H1 (cell line): ENCODE data around the gene MAML3. TPM values are rescaled to one million over a fixed set of nuclear protein-coding genes. Genes with fewer than 3 reads are reported as not detected.

ENCODE experiments used
- CTCF ChIA-PET: fragments of 300-600 bp; sonication (Branson Sonifier 250); formaldehyde crosslinking; loops from one replicate; lab custom pipeline; 2021; ENCODE audit not compliant: partially characterized antibody; lab: Charles Lee
- POLR2A ChIA-PET: fragments of 300-600 bp; sonication (Branson Sonifier 250); formaldehyde crosslinking; loops from one replicate; lab custom pipeline; 2021; ENCODE audit warnings: inconsistent platforms; ENCODE audit not compliant: partially characterized antibody; lab: Charles Lee
- DNase-seq, 2 experiments: peaks; one replicate each; pipeline versions ENCODE4 v3.0.0 to v3.0.0-alpha.2; 2010 to 2022; ENCODE audit warnings: low spot score in 2 of 2, low read depth in 1 of 2, mixed read lengths in 1 of 2
- FAIRE-seq: peaks from 2 replicates; lab custom pipeline; 2011; peaks lifted over from hg19 to GRCh38; lab: Jason Lieb, UNC
- H2AFZ ChIP-seq: 2 replicates; pipeline ENCODE4 v1.8.1; 2012; ENCODE audit warnings: low read length, inconsistent platforms
- H2AK5ac ChIP-seq: 2 replicates; pipeline ENCODE4 v1.6.1; 2013; ENCODE audit warnings: low read depth, low read length
- H2BK120ac ChIP-seq: replicated peaks from 2 replicates; pipeline ENCODE3; 2013; ENCODE audit warnings: low read depth, low read length, inconsistent platforms
- H2BK12ac ChIP-seq: 2 replicates; pipeline ENCODE4 v1.6.1; 2013; ENCODE audit warnings: low read depth, low read length
- H2BK15ac ChIP-seq: 2 replicates; pipeline ENCODE4 v1.6.1; 2013; ENCODE audit warnings: low read length
- H2BK20ac ChIP-seq: 2 replicates; pipeline ENCODE4 v1.6.1; 2013; ENCODE audit warnings: low read length
- H2BK5ac ChIP-seq: 2 replicates; pipeline ENCODE4 v1.6.1; 2013; ENCODE audit warnings: low read depth, low read length
- H3K14ac ChIP-seq: 2 replicates; pipeline ENCODE4 v1.6.1; 2013; ENCODE audit warnings: inconsistent platforms; ENCODE audit not compliant: insufficient read length
- H3K18ac ChIP-seq: 2 replicates; pipeline ENCODE4 v1.6.1; 2013; ENCODE audit warnings: low read length; ENCODE audit errors: extremely low read depth
- H3K23ac ChIP-seq: 2 replicates; pipeline ENCODE4 v1.6.1; 2013; ENCODE audit warnings: inconsistent platforms; ENCODE audit not compliant: insufficient read length
- H3K23me2 ChIP-seq: 2 replicates; pipeline ENCODE4 v1.6.1; 2013; ENCODE audit warnings: low read depth, low read length
- H3K27ac ChIP-seq: 2 replicates; pipeline ENCODE4 v1.6.1; 2011; ENCODE audit warnings: low read depth, low read length, inconsistent platforms
- H3K27me3 ChIP-seq, 4 experiments: replicated peaks in 1 of 4; 1 replicate in 1 of 4; 2 replicates in 3 of 4; pipeline versions ENCODE4 v1.6.1 to v1.8.1; 2011 to 2013; ENCODE audit warnings: low read length in 3 of 4, mild to moderate bottlenecking in 3 of 4, inconsistent platforms in 2 of 4, mixed read lengths in 2 of 4, moderate library complexity in 1 of 4; ENCODE audit not compliant: control insufficient read depth in 3 of 4, insufficient read depth in 3 of 4; ENCODE audit errors: extremely low read depth in 1 of 4
- H3K36me3 ChIP-seq, 4 experiments: 2 replicates each; pipeline versions ENCODE4 v1.6.1 to v1.8.1; 2011 to 2013; ENCODE audit warnings: mild to moderate bottlenecking in 4 of 4, low read length in 3 of 4, moderate library complexity in 2 of 4, control low read depth in 1 of 4, inconsistent platforms in 1 of 4; ENCODE audit not compliant: insufficient read depth in 4 of 4, control insufficient read depth in 2 of 4
- H3K4ac ChIP-seq: replicated peaks from 2 replicates; pipeline ENCODE3; 2013; ENCODE audit warnings: low read length, low read depth, mixed read lengths, inconsistent platforms; ENCODE audit not compliant: insufficient read length
- H3K4me1 ChIP-seq, 4 experiments: replicated peaks in 1 of 4; 1 replicate in 1 of 4; 2 replicates in 3 of 4; pipeline versions ENCODE4 v1.6.1 to v1.8.1; 2011 to 2013; ENCODE audit warnings: low read length in 3 of 4, inconsistent platforms in 2 of 4, mixed read lengths in 1 of 4; ENCODE audit not compliant: insufficient read depth in 4 of 4, control insufficient read depth in 3 of 4
- H3K4me2 ChIP-seq, 2 experiments: 2 replicates each; pipeline versions ENCODE4 v1.6.1 to v1.8.1; 2011 to 2013; ENCODE audit warnings: low read depth in 2 of 2, low read length in 2 of 2, control low read depth in 1 of 2, inconsistent platforms in 1 of 2, mild to moderate bottlenecking in 1 of 2; ENCODE audit not compliant: insufficient read depth in 1 of 2
- H3K4me3 ChIP-seq, 4 experiments: fragments of 200-600, 300-600 bp in 1 of 4; sonication (generic), shearing (Covaris generic), sonication (Bioruptor Twin) in 1 of 4; 2 replicates each; pipeline versions ENCODE4 v1.5.1 to v1.8.1; 2011 to 2016; ENCODE audit warnings: low read length in 4 of 4, low read depth in 3 of 4, control low read depth in 2 of 4, inconsistent platforms in 2 of 4, mild to moderate bottlenecking in 2 of 4, mixed read lengths in 1 of 4, moderate library complexity in 1 of 4; ENCODE audit not compliant: insufficient read depth in 2 of 4; ENCODE audit errors: extremely low read depth in 1 of 4
- H3K56ac ChIP-seq: replicated peaks from 2 replicates; pipeline ENCODE3; 2013; ENCODE audit warnings: low read depth, mild to moderate bottlenecking, mixed read lengths, low read length, inconsistent platforms; ENCODE audit not compliant: insufficient read length
- H3K79me1 ChIP-seq: 2 replicates; pipeline ENCODE4 v1.6.1; 2013; ENCODE audit warnings: low read depth, low read length, control low read depth
- H3K79me2 ChIP-seq, 2 experiments: 2 replicates each; pipeline versions ENCODE4 v1.6.1 to v1.8.1; 2012 to 2013; ENCODE audit warnings: low read length in 2 of 2, mild to moderate bottlenecking in 2 of 2, inconsistent platforms in 1 of 2; ENCODE audit not compliant: insufficient read depth in 2 of 2, control insufficient read depth in 1 of 2
- H3K9ac ChIP-seq, 4 experiments: replicated peaks in 1 of 4; 1 replicate in 1 of 4; 2 replicates in 3 of 4; pipeline versions ENCODE4 v1.6.1 to v1.8.1; 2011 to 2013; ENCODE audit warnings: low read depth in 3 of 4, low read length in 3 of 4, control low read depth in 2 of 4, mild to moderate bottlenecking in 2 of 4, moderate library complexity in 2 of 4, inconsistent platforms in 1 of 4; ENCODE audit errors: extremely low read depth in 1 of 4
- H3K9me3 ChIP-seq, 2 experiments: 2 replicates each; pipeline versions ENCODE4 v1.6.1 to v1.8.1; 2012 to 2013; ENCODE audit warnings: mild to moderate bottlenecking in 2 of 2, moderate library complexity in 2 of 2, control low read depth in 1 of 2, inconsistent platforms in 1 of 2, low read depth in 1 of 2, low read length in 1 of 2, mixed read lengths in 1 of 2; ENCODE audit not compliant: insufficient read depth in 2 of 2
- H4K20me1 ChIP-seq, 2 experiments: replicated peaks in 1 of 2; 2 replicates each; pipeline versions ENCODE3 to v1.8.1; 2011 to 2013; ENCODE audit warnings: inconsistent platforms in 2 of 2, low read length in 2 of 2, mild to moderate bottlenecking in 1 of 2; ENCODE audit not compliant: insufficient read depth in 2 of 2, control insufficient read depth in 1 of 2
- H4K5ac ChIP-seq: 2 replicates; pipeline ENCODE4 v1.6.1; 2013; ENCODE audit warnings: low read length, low read depth, mixed read lengths, inconsistent platforms; ENCODE audit not compliant: insufficient read length
- H4K8ac ChIP-seq: 2 replicates; pipeline ENCODE4 v1.8.0; 2013; ENCODE audit warnings: mild to moderate bottlenecking, moderate library complexity, low read length, inconsistent platforms; ENCODE audit not compliant: insufficient read depth; ENCODE audit errors: extremely low read depth
- H4K91ac ChIP-seq: replicated peaks from 2 replicates; pipeline ENCODE3; 2013; ENCODE audit warnings: low read length, mixed read lengths, inconsistent platforms; ENCODE audit not compliant: insufficient read length
- CHD2 ChIP-seq: IDR thresholded peaks from 2 replicates; pipeline ENCODE4 v1.6.1; 2012; ENCODE audit warnings: low read length, improper control_type of control experiment
- EP300 ChIP-seq, 2 experiments: IDR thresholded peaks; 1 replicate in 1 of 2; 2 replicates in 1 of 2; pipeline ENCODE4 v1.6.1; 2011 to 2012; ENCODE audit warnings: low read depth in 2 of 2, low read length in 2 of 2, mild to moderate bottlenecking in 2 of 2, borderline replicate concordance in 1 of 2, inconsistent platforms in 1 of 2, moderate library complexity in 1 of 2
- FOSL1 ChIP-seq: IDR thresholded peaks from 2 replicates; pipeline ENCODE4 v1.6.1; 2011; ENCODE audit warnings: mild to moderate bottlenecking, low read depth, low read length, moderate library complexity; ENCODE audit not compliant: insufficient read depth
- GABPA ChIP-seq: IDR thresholded peaks from 2 replicates; pipeline ENCODE4 v1.6.1; 2011; ENCODE audit warnings: mild to moderate bottlenecking, low read length, moderate library complexity, borderline replicate concordance; ENCODE audit not compliant: insufficient read depth
- HDAC6 ChIP-seq: IDR thresholded peaks from one replicate; pipeline ENCODE4 v1.7.1; 2012; ENCODE audit warnings: low read depth, mild to moderate bottlenecking, inconsistent platforms, low read length, moderate library complexity
- JUN ChIP-seq: IDR thresholded peaks from 2 replicates; pipeline ENCODE4 v1.6.1; 2011; ENCODE audit warnings: low read depth, mild to moderate bottlenecking, improper control_type of control experiment, low read length
- KDM4A ChIP-seq: IDR thresholded peaks from one replicate; pipeline ENCODE4 v1.7.1; 2012; ENCODE audit warnings: low read depth, mild to moderate bottlenecking, moderate library complexity, low read length, inconsistent platforms; ENCODE audit not compliant: severe bottlenecking
- KDM5A ChIP-seq: fragments of 200-600 bp; IDR thresholded peaks from 2 replicates; pipeline ENCODE4 v1.7.1; 2012; ENCODE audit warnings: mild to moderate bottlenecking, low read length, inconsistent platforms, mixed read lengths
- SIRT6 ChIP-seq: IDR thresholded peaks from one replicate; pipeline ENCODE4 v1.7.1; 2012; ENCODE audit warnings: low read length, inconsistent platforms
- SP1 ChIP-seq: IDR thresholded peaks from 2 replicates; pipeline ENCODE4 v1.6.1; 2011; ENCODE audit warnings: low read depth, low read length
- SP4 ChIP-seq: IDR thresholded peaks from 2 replicates; pipeline ENCODE4 v1.6.1; 2012; ENCODE audit warnings: low read length, inconsistent platforms
- SRF ChIP-seq: IDR thresholded peaks from 2 replicates; pipeline ENCODE4 v1.6.1; 2011; ENCODE audit warnings: mild to moderate bottlenecking, low read depth, low read length, moderate library complexity
- TBP ChIP-seq: IDR thresholded peaks from 2 replicates; pipeline ENCODE4 v1.6.1; 2011; ENCODE audit warnings: low read depth, low read length, improper control_type of control experiment
- TCF12 ChIP-seq: IDR thresholded peaks from 2 replicates; pipeline ENCODE4 v1.6.1; 2011; ENCODE audit warnings: low read depth, mild to moderate bottlenecking, low read length
- WGBS, 2 experiments: shearing (Covaris generic) in 1 of 2; methylation state at CpG; one replicate each; pipeline versions ENCODE4 v1.1.6 to v1.1.7; 2013 to 2015; ENCODE audit warnings: low lambda C conversion rate in 2 of 2, mixed read lengths in 2 of 2, inconsistent platforms in 1 of 2, low coverage in 1 of 2, missing lambda C conversion rate in 1 of 2; ENCODE audit not compliant: insufficient replicate concordance in 2 of 2, insufficient coverage in 1 of 2, insufficient read length in 1 of 2; ENCODE audit errors: extremely low coverage in 1 of 2, missing lambda C conversion rate in 1 of 2; 5-methylcytosine and 5-hydroxymethylcytosine counted together
- polyA plus RNA-seq, 7 experiments: library from polyadenylated mRNA; depleted of rRNA in 3 of 7; stranded (reverse) in 5 of 7; unstranded in 2 of 7; fragments of >200 nt in 5 of 7; fragments of 200-250 nt in 2 of 7; gene quantifications; 1 replicate in 5 of 7; 2 replicates in 1 of 7; 4 replicates in 1 of 7; pipeline versions ENCODE4 v1.2.1 to v1.2.3, GENCODE V29; 2011 to 2013; ENCODE audit warnings: missing spikeins in 2 of 7, mixed read lengths in 2 of 7
- total RNA-seq: library from RNA; stranded (reverse); fragmentation: NEBNext Ultra II Directional; extraction: Animal tissue kit (Norgen Biotek cat#: 25700); gene quantifications from 2 replicates; pipeline ENCODE4 v1.2.1, GENCODE V29; 2021

Gene MAML3
- total and polyA plus RNA-seq, 2 of the 8 experiments (the other 6 are each of a cell fraction or from before 2014, with no cell fraction given) = 2.1 to 5.7 TPM

DNA sequence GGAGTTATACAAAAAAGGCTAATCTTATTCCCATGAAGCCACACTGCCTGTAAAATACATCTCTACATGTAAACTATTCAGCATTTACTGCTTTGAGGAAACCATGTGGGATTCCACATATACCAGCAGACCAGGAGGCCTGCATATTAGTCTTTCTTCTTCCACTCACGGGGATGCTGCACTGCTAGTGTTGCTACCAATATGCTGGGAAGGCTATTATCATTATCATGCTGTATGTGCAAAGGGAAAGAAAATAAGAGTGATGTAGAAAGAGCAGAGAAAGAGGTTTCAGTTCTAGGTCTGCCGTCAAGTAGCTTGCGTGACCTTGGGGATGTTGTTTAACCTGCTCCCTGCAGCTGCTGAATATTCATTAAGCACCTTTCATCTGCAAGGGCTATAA is 427.4 kb downstream of the MAML3 start:
- Histone ChIP-seq H2BK20ac (no peak overlapping the region), H4K8ac (no peak overlapping the region), H3K27me3 (no peaks in the 10 kb centered on the region), H3K23me2 (no peaks in the 10 kb centered on the region), H3K4ac (no peak overlapping the region), H4K91ac (no peak overlapping the region), H2BK15ac (no peak overlapping the region), H3K79me2 (no peaks in the 10 kb centered on the region), H2BK120ac (no peak overlapping the region), H4K20me1 (no peaks in the 10 kb centered on the region), H3K4me3 (no peak overlapping the region), H4K5ac (no peak overlapping the region), H3K14ac (no peak overlapping the region), H3K79me1 (no peaks in the 10 kb centered on the region), H3K4me2 (no peak overlapping the region), H3K23ac (no peak overlapping the region), H3K36me3 (no peaks in the 10 kb centered on the region), H3K56ac (no peak overlapping the region), H2AFZ (no peak overlapping the region), H3K4me1 (no peaks in the 10 kb centered on the region), H3K9ac (no peak overlapping the region), H3K18ac (no peak overlapping the region), H3K27ac (no peak overlapping the region), H2BK12ac (no peak overlapping the region), H2AK5ac (no peak overlapping the region), H3K9me3 (no peaks in the 10 kb centered on the region), H2BK5ac (no peak overlapping the region)
- POLR2A ChIA-PET = no interaction called here
- WGBS, 2 experiments = 80% methylated on average over 3 of the region's 3 CpGs; no CpG with 5 or more reads in 1 of the 2 experiments
- CTCF ChIA-PET = no interaction called here
- no peak for DNase-seq
- FAIRE-seq = no peak
- TF ChIP-seq SRF (no peak), CHD2 (no peak), TBP (no peak), TCF12 (no peak), HDAC6 (no peak), GABPA (no peak), KDM5A (no peak), FOSL1 (no peak), EP300 (IDR thresholded peaks at IDR 0.05; ENCODE audit: borderline replicate concordance in 1 of 2, low read depth in 2 of 2, low read length in 2 of 2) (no peak), JUN (no peak), SIRT6 (no peak), SP1 (no peak), KDM4A (no peak), SP4 (no peak)
